ENCODE results near the gene PDGFC. TPM values are rescaled to one million over a fixed set of nuclear protein-coding genes. Genes with fewer than 3 reads are reported as not detected.

PDGFC gene
- total and polyA plus RNA-seq, 8 donors: 4.9 to 39.8 (median 10.8) TPM

GRCh38 chr4:156956359-156956758 lies 15.2 kb downstream of the PDGFC start:
- no peaks in the 10 kb centered on the region for H3K36me3 ChIP-seq
- peaks cover 18 to 83% (median 53%) of the 10 kb centered on the region in 4 donors for H3K4me1 ChIP-seq
- H3K27ac ChIP-seq: peak overlapping the region in 1 of 5 donors; percentile 59
- no peak for TF ChIP-seq EP300 (IDR thresholded peaks at IDR 0.05)
- no peak for TF ChIP-seq POLR2A (IDR thresholded peaks at IDR 0.05)
- no peak for TF ChIP-seq POLR2AphosphoS5 (IDR thresholded peaks at IDR 0.05)
- no peak for TF ChIP-seq CTCF (IDR thresholded peaks at IDR 0.05)
- no peaks in the 10 kb centered on the region for H3K9me3 ChIP-seq
- H3K4me3 ChIP-seq: no peak overlapping the region
- 57 to 79% (median 63%) methylated on average over 2 of the region's 2 CpGs for WGBS, 5 donors
- intact Hi-C loops (cut with DNase I; ENCODE audit: low total_unique reads): no loop called here
- no peak for DNase-seq
- no peaks in the 10 kb centered on the region for H3K27me3 ChIP-seq

GRCh38 chr4:156954587-156954986 lies 17.0 kb downstream of the PDGFC start:
- intact Hi-C loops (cut with DNase I; ENCODE audit: low total_unique reads): no loop called here
- H3K36me3 ChIP-seq: no peaks in the 10 kb centered on the region
- H3K9me3 ChIP-seq: no peaks in the 10 kb centered on the region
- no peak for DNase-seq
- H3K4me1 ChIP-seq: peaks cover 24 to 90% (median 62%) of the 10 kb centered on the region in 4 donors
- H3K27ac ChIP-seq: peak overlapping the region in 1 of 5 donors; percentile 40
- H3K27me3 ChIP-seq: no peaks in the 10 kb centered on the region
- TF ChIP-seq CTCF (IDR thresholded peaks at IDR 0.05) (no peak), POLR2A (IDR thresholded peaks at IDR 0.05) (no peak), POLR2AphosphoS5 (IDR thresholded peaks at IDR 0.05) (no peak), EP300 (IDR thresholded peaks at IDR 0.05) (no peak)
- WGBS, 5 donors: 68 to 82% (median 79%) methylated on average over 3 of the region's 3 CpGs
- H3K4me3 ChIP-seq: no peak overlapping the region

GRCh38 chr4:156953951-156954350 lies 17.6 kb downstream of the PDGFC start:
- WGBS, 5 donors: 75 to 97% (median 88%) methylated on average over 2 of the region's 2 CpGs
- peak overlapping the region in 2 of 5 donors; percentile 41 to 81 for H3K27ac ChIP-seq
- H3K4me1 ChIP-seq: peaks cover 29 to 90% (median 65%) of the 10 kb centered on the region in 4 donors
- intact Hi-C loops (cut with DNase I; ENCODE audit: low total_unique reads): no loop called here
- no peaks in the 10 kb centered on the region for H3K9me3 ChIP-seq
- no peak overlapping the region for H3K4me3 ChIP-seq
- no peaks in the 10 kb centered on the region for H3K36me3 ChIP-seq
- DNase-seq: no peak
- TF ChIP-seq EP300 (IDR thresholded peaks at IDR 0.05) (no peak), CTCF (IDR thresholded peaks at IDR 0.05) (no peak), POLR2AphosphoS5 (IDR thresholded peaks at IDR 0.05) (no peak), POLR2A (IDR thresholded peaks at IDR 0.05) (no peak)
- H3K27me3 ChIP-seq: no peaks in the 10 kb centered on the region

- H3K27ac ChIP-seq: peak overlapping the region in 3 of 5 donors; percentile 15 to 81 (median 41)
- TF ChIP-seq POLR2AphosphoS5 (IDR thresholded peaks at IDR 0.05): no peak
- no peak for DNase-seq
- H3K27me3 ChIP-seq: no peaks in the 10 kb centered on the region
- H3K4me1 ChIP-seq: peaks cover 38 to 90% (median 66%) of the 10 kb centered on the region in 4 donors
- no peaks in the 10 kb centered on the region for H3K36me3 ChIP-seq
- intact Hi-C loops (cut with DNase I; ENCODE audit: low total_unique reads): no loop called here
- no peak overlapping the region for H3K4me3 ChIP-seq
- 32 to 51% (median 46%) methylated on average over 1 of the region's 1 CpG for WGBS, 5 donors
- no peaks in the 10 kb centered on the region for H3K9me3 ChIP-seq
Observed at GRCh38 chr4:156953001-156953400, 18.6 kb downstream of the PDGFC start.

GRCh38 chr4:156952078-156952759 lies 19.4 kb downstream of the PDGFC start:
- TF ChIP-seq POLR2AphosphoS5 (IDR thresholded peaks at IDR 0.05) (no peak), POLR2A (IDR thresholded peaks at IDR 0.05) (no peak), EP300 (IDR thresholded peaks at IDR 0.05) (no peak), CTCF (IDR thresholded peaks at IDR 0.05) (no peak)
- Histone ChIP-seq H3K9me3 (no peaks in the 10 kb centered on the region), H3K27me3 (no peaks in the 10 kb centered on the region), H3K27ac (peak overlapping the region in 3 of 5 donors; percentile 15 to 81 (median 41)), H3K4me3 (no peak overlapping the region), H3K4me1 (peaks cover 36 to 90% (median 65%) of the 10 kb centered on the region in 4 donors), H3K36me3 (no peaks in the 10 kb centered on the region)
- DNase-seq: no peak
- WGBS, 5 donors: 24 to 51% (median 30%) methylated on average over 3 of the region's 3 CpGs
- intact Hi-C loops (cut with DNase I; ENCODE audit: low total_unique reads): no loop called here

Measured in stomach (tissue), 9 donors.